Osteocyte (in vitro differentiated cells): ENCODE results near the gene MRAP. TPM values are rescaled to one million over a fixed set of nuclear protein-coding genes. Genes with fewer than 3 reads are reported as not detected.

Source experiments
- DNase-seq: peaks from one replicate; pipeline ENCODE4 v3.0.0; 2021; ENCODE audit warnings: mixed read lengths; ENCODE audit not compliant: unreplicated experiment; ENCODE audit errors: extremely low spot score
- H3K27ac Mint-ChIP-seq: one replicate; pipeline ENCODE4 v1.8.0; 2021; ENCODE audit warnings: mild to moderate bottlenecking, mixed read lengths; ENCODE audit not compliant: unreplicated experiment
- H3K27me3 Mint-ChIP-seq: one replicate; pipeline ENCODE4 v1.8.0; 2021; ENCODE audit warnings: mixed read lengths; ENCODE audit not compliant: unreplicated experiment
- H3K36me3 Mint-ChIP-seq: one replicate; pipeline ENCODE4 v1.8.0; 2021; ENCODE audit warnings: mixed read lengths; ENCODE audit not compliant: unreplicated experiment
- H3K4me1 Mint-ChIP-seq: one replicate; pipeline ENCODE4 v1.8.0; 2021; ENCODE audit warnings: mixed read lengths; ENCODE audit not compliant: unreplicated experiment
- H3K4me3 Mint-ChIP-seq: one replicate; pipeline ENCODE4 v1.8.0; 2021; ENCODE audit warnings: mild to moderate bottlenecking, moderate library complexity, mixed read lengths; ENCODE audit not compliant: unreplicated experiment
- H3K9me3 Mint-ChIP-seq: one replicate; pipeline ENCODE4 v1.8.0; 2021; ENCODE audit warnings: mixed read lengths; ENCODE audit not compliant: unreplicated experiment
- total RNA-seq: library from RNA; stranded (reverse); gene quantifications from 2 replicates; pipeline ENCODE4 v1.2.1, GENCODE V29; 2021
- TF ChIP-seq, protein P1 (sequence below): fragments of 200-600 bp; sonication (generic); IDR thresholded peaks from 2 replicates; pipeline ENCODE4 v1.5.0; 2021; ENCODE audit warnings: antibody characterized with exemption, mild to moderate bottlenecking, moderate library complexity

MRAP gene
- total RNA-seq, 1 donor from 2014 or later: not detected

DNA sequence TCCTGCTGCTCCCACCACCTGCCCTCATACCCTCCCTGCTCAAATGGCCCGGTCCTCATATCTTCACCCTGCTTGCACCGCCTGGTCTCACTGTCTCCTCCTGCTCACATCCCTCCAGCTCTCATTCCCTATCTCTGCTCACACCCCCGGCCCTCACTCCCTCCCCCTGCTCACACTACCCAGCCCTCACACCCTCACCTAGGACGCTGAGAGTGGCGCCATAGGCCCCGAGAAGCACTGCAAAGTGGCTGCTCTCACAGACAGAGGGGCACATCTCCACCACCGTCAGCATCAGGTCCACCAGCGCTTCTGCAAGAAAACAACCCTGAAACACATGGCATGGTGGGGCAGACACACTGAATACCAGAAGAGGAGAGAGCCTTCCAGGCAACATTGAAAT is 38.6 kb downstream of the MRAP start:
- Mint-ChIP-seq H3K4me1 (peaks cover 69% of the 10 kb centered on the region), H3K4me3 (peak overlapping the region; percentile 15), H3K9me3 (peaks cover 5% of the 10 kb centered on the region), H3K36me3 (peaks cover 44% of the 10 kb centered on the region), H3K27ac (peak overlapping the region; percentile 91), H3K27me3 (no peaks in the 10 kb centered on the region)
- DNase-seq: no peak
- TF ChIP-seq, protein P1, sequence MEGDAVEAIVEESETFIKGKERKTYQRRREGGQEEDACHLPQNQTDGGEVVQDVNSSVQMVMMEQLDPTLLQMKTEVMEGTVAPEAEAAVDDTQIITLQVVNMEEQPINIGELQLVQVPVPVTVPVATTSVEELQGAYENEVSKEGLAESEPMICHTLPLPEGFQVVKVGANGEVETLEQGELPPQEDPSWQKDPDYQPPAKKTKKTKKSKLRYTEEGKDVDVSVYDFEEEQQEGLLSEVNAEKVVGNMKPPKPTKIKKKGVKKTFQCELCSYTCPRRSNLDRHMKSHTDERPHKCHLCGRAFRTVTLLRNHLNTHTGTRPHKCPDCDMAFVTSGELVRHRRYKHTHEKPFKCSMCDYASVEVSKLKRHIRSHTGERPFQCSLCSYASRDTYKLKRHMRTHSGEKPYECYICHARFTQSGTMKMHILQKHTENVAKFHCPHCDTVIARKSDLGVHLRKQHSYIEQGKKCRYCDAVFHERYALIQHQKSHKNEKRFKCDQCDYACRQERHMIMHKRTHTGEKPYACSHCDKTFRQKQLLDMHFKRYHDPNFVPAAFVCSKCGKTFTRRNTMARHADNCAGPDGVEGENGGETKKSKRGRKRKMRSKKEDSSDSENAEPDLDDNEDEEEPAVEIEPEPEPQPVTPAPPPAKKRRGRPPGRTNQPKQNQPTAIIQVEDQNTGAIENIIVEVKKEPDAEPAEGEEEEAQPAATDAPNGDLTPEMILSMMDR: no peak

DNA sequence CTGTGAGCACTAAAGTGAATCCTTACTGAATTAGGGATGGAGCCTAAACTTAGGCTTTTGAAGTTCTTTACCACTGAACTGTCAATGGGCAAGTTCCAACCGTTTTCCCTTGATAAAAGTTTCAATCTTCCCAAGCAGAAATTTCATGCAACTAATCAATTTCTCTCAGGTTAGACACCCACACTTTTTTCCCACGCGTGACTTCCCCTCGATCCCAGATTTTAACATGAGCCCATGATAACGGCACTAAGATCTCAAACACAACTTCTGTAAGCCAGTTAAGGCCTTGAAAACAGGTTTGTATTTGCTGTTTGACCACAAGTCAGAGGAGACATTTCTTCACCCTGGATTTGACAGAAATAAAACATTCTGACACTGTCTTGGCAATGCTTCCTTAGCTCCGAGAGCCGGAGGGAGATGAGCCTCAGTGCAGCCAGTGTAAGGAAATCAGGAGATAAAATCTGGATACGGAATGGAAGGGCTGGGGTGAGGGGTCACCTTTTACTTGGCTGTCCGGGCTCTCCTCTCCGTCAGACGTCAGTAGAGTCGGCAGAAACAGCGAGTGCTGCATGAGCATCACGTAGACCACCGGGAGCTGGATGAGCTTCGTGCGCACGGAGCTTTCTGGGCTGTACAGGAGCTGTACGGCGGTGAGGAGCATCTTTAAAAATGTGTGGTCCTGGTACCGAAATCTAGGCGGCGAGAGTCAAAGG is 39.7 kb downstream of the MRAP start:
- Mint-ChIP-seq H3K4me1 (peaks cover 69% of the 10 kb centered on the region), H3K27ac (peak overlapping the region; percentile 61), H3K9me3 (peaks cover 3% of the 10 kb centered on the region), H3K36me3 (peaks cover 40% of the 10 kb centered on the region), H3K4me3 (no peak overlapping the region), H3K27me3 (no peaks in the 10 kb centered on the region)
- TF ChIP-seq, protein P1: no peak
- DNase-seq: no peak

DNA sequence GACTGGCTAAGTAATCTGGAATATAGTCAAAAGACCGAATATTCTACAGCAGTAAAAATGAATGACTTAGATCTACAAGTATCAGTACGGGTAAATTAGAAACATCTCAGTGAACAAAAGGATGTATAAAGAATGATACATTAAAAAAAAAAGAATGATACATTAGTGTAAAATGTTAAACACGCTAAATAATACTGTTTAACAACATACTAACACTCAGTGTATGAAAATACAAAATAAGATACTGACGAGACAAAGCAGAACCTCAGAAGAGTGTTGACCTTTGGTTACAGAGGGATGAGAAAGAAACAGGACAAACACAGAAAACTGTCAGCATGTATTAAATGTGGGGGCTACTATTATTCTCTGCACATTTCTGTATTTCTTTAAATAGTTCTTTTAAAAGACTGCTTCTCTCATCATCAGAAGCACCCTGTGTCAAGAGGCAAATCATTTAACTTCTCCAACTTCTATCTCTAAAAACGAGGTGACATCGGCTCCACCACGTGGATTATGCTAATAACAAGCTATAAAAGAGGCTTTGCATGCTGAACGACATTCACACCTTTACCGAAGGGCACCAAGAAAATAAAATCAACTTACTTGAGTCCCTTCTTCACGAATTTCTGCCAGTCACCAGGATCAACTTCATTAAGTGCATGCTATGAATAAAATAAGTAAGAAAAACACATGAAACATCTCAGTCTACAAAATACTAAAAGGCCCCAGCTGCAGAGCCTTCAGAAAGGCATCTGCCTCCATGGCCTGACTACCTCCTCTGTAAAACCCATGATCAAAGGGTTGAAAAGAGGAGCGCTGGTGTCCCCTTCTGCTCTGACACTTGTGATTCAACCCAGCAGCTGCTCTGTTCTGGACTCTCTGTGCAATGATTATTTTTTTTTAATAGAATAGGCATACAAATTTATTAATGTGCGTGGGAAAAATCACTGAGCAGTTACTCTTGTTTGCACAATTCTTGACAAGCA is 42.5 kb downstream of the MRAP start:
- Mint-ChIP-seq H3K4me3 (no peak overlapping the region), H3K4me1 (peaks cover 50% of the 10 kb centered on the region), H3K27me3 (no peaks in the 10 kb centered on the region), H3K27ac (peak overlapping the region; percentile 70), H3K9me3 (peaks cover 17% of the 10 kb centered on the region), H3K36me3 (peaks cover 57% of the 10 kb centered on the region)
- TF ChIP-seq, protein P1: no peak
- DNase-seq: no peak

DNA sequence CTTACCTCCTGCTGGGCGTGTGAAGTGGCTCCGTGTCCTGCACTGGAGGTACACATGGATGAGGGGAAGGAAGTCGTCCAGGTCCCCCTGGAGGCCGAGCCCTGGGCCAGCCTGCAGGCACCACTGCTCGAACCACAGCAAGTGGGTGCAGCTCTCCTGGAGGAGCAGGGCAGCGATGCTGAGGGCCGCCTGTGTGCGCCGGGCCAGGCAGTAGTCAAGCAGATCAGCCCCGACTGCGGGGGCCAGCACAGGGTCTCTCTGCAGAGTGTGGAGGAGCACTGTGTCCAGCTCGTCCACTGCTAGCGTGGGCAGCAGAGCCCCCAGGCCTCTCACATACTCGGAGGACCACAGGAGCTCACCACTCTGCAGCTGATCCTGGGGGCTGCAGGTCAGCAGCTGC is 48.3 kb downstream of the MRAP start:
- TF ChIP-seq, protein P1: no peak
- DNase-seq: no peak
- H3K9me3 Mint-ChIP-seq: peaks cover 17% of the 10 kb centered on the region
- H3K36me3 Mint-ChIP-seq: peaks cover 69% of the 10 kb centered on the region
- no peaks in the 10 kb centered on the region for H3K27me3 Mint-ChIP-seq
- H3K4me3 Mint-ChIP-seq: no peak overlapping the region
- H3K27ac Mint-ChIP-seq: no peak overlapping the region
- no peaks in the 10 kb centered on the region for H3K4me1 Mint-ChIP-seq

DNA sequence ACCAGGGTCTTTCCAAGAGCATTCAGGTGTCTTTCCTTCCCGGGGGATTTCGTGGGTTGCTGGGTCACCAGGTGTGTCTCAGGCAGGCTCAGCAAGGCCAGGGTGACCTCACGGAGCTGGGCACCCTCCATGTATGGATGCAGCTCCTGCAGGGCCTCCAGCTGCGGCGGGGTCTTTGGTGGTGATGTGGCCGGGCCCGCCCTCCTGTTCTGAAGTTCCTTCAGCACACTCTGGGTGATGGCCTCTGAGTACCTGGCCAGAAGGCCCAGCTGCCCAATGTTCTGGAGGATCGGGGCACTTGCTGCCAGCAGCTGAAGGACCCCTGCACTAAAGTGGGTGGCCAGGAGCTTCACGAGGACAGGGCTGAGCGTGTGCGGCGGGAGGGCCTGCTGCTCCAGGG is 48.7 kb downstream of the MRAP start:
- TF ChIP-seq, protein P1: no peak
- DNase-seq: no peak
- Mint-ChIP-seq H3K4me1 (no peaks in the 10 kb centered on the region), H3K4me3 (no peak overlapping the region), H3K9me3 (peaks cover 17% of the 10 kb centered on the region), H3K36me3 (peaks cover 72% of the 10 kb centered on the region), H3K27ac (no peak overlapping the region), H3K27me3 (no peaks in the 10 kb centered on the region)
